ENCODE results near the gene GCC1. TPM values are rescaled to one million over a fixed set of nuclear protein-coding genes. Genes with fewer than 3 reads are reported as not detected.
A peak's percentile ranks its signal among the peaks of the same experiment; 100 is the strongest.

Gene GCC1
- total RNA-seq, 5 donors from 2014 or later (not counting 1 experiment from before 2014, with no cell fraction given) = 23.8 to 29.9 (median 27.1) TPM

DNA sequence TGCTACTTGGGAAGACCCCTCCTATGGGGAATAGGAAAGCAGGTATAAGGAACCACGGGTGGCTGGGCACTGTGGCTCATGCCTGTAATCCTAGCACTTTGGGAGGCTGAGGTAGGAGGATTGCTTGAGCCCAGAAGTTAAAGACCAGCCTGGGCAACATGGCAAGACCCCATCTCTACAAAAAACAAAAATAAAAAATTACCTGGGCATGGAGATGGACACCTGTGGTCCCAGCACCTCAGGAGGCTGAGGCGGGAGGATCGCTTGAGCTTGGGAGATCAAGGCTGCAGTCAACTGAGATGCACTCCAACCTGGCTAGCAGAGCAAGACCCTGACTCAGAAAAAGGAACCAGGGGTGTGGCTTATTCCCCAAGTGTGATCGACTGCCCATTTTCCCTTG is 7.2 kb upstream of the GCC1 start:
- H3K36me3 ChIP-seq (ENCODE audit: control insufficient read depth in 2 of 2, extremely low read depth in 1 of 2, insufficient read depth in 1 of 2, low read length in 1 of 2) = peaks cover 0 to 23% of the 10 kb centered on the region in 2 donors
- DNase-seq (no peak), ATAC-seq (replicated peaks in 1 of 4) (no peak)
- peaks cover 0 to 22% of the 10 kb centered on the region in 2 experiments for H3K4me1 ChIP-seq (ENCODE audit: control insufficient read depth in 1 of 2, extremely low read depth in 1 of 2, insufficient read depth in 2 of 2, low read length in 2 of 2)
- POLR2A ChIA-PET = no interaction called here
- H3K27me3 Mint-ChIP-seq = no peaks in the 10 kb centered on the region
- 85% methylated on average over 3 of the region's 4 CpGs for WGBS (ENCODE audit: insufficient coverage)
- no peaks in the 10 kb centered on the region for H3K9me3 Mint-ChIP-seq
- H3K4me3 ChIP-seq (ENCODE audit: control insufficient read depth in 1 of 2, extremely low read depth in 1 of 2, low read length in 1 of 2) = no peak overlapping the region
- H3K4me1 Mint-ChIP-seq = peaks cover 17 to 23% (median 23%) of the 10 kb centered on the region in 3 donors
- CTCF ChIA-PET = no interaction called here
- no peaks in the 10 kb centered on the region for H3K9me3 ChIP-seq
- no peak overlapping the region for H3K27ac ChIP-seq (ENCODE audit: low read length)
- no peak overlapping the region for H3K4me3 Mint-ChIP-seq
- H3K27ac Mint-ChIP-seq = no peak overlapping the region
- peaks cover 14% of the 10 kb centered on the region for H3K36me3 Mint-ChIP-seq
- H3K27me3 ChIP-seq (replicated peaks in 1 of 2; ENCODE audit: control insufficient read depth in 2 of 2, extremely low read depth in 1 of 2, insufficient read depth in 2 of 2, low read length in 1 of 2) = no peaks in the 10 kb centered on the region

- no peak overlapping the region for H3K4me3 ChIP-seq (ENCODE audit: control insufficient read depth in 1 of 2, extremely low read depth in 1 of 2, low read length in 1 of 2)
- WGBS (ENCODE audit: insufficient coverage) = no CpG with 5 or more reads among the region's 6 CpGs
- H3K27ac Mint-ChIP-seq = no peak overlapping the region
- no peaks in the 10 kb centered on the region for H3K27me3 ChIP-seq (replicated peaks in 1 of 2; ENCODE audit: control insufficient read depth in 2 of 2, extremely low read depth in 1 of 2, insufficient read depth in 2 of 2, low read length in 1 of 2)
- H3K36me3 ChIP-seq (ENCODE audit: control insufficient read depth in 2 of 2, extremely low read depth in 1 of 2, insufficient read depth in 1 of 2, low read length in 1 of 2) = peaks cover 0 to 23% of the 10 kb centered on the region in 2 donors
- peak overlapping the region in 1 of 3 donors; percentile 17 for H3K4me3 Mint-ChIP-seq
- no peaks in the 10 kb centered on the region for H3K27me3 Mint-ChIP-seq
- ChIA-PET POLR2A (interaction anchor here in 1 of 2 donors (0.5 kb wide), 1 partner anchor 482 kb away, joined by 3 read pairs; no protein-coding TSS in a partner anchor), CTCF (no interaction called here)
- H3K9me3 ChIP-seq = no peaks in the 10 kb centered on the region
- H3K4me1 ChIP-seq (ENCODE audit: control insufficient read depth in 1 of 2, extremely low read depth in 1 of 2, insufficient read depth in 2 of 2, low read length in 2 of 2) = peaks cover 0 to 25% of the 10 kb centered on the region in 2 experiments
- peaks cover 14% of the 10 kb centered on the region for H3K36me3 Mint-ChIP-seq
- no peak overlapping the region for H3K27ac ChIP-seq (ENCODE audit: low read length)
- DNase-seq = no peak
- H3K9me3 Mint-ChIP-seq = no peaks in the 10 kb centered on the region
- ATAC-seq (replicated peaks in 1 of 4) = no peak
- H3K4me1 Mint-ChIP-seq = peaks cover 25 to 30% (median 25%) of the 10 kb centered on the region in 3 donors
Measured at GRCh38 chr7:127591591-127591990, 6.2 kb upstream of the GCC1 start.

GRCh38 chr7:127591189-127591588 is 5.8 kb upstream of the GCC1 start:
- ATAC-seq (replicated peaks in 1 of 4) = no peak
- Mint-ChIP-seq H3K9me3 (no peaks in the 10 kb centered on the region), H3K4me1 (peaks cover 29 to 34% (median 29%) of the 10 kb centered on the region in 3 donors), H3K4me3 (no peak overlapping the region), H3K27me3 (no peaks in the 10 kb centered on the region), H3K27ac (no peak overlapping the region), H3K36me3 (peaks cover 14% of the 10 kb centered on the region)
- Histone ChIP-seq H3K27ac (ENCODE audit: low read length) (no peak overlapping the region), H3K36me3 (ENCODE audit: control insufficient read depth in 2 of 2, extremely low read depth in 1 of 2, insufficient read depth in 1 of 2, low read length in 1 of 2) (peaks cover 0 to 23% of the 10 kb centered on the region in 2 donors), H3K27me3 (replicated peaks in 1 of 2; ENCODE audit: control insufficient read depth in 2 of 2, extremely low read depth in 1 of 2, insufficient read depth in 2 of 2, low read length in 1 of 2) (no peaks in the 10 kb centered on the region), H3K9me3 (no peaks in the 10 kb centered on the region), H3K4me1 (ENCODE audit: control insufficient read depth in 1 of 2, extremely low read depth in 1 of 2, insufficient read depth in 2 of 2, low read length in 2 of 2) (peaks cover 0 to 25% of the 10 kb centered on the region in 2 experiments), H3K4me3 (ENCODE audit: control insufficient read depth in 1 of 2, extremely low read depth in 1 of 2, low read length in 1 of 2) (no peak overlapping the region)
- WGBS (ENCODE audit: insufficient coverage) = 96% methylated on average over 7 of the region's 7 CpGs
- ChIA-PET CTCF (interaction anchor here in 1 of 2 donors (0.6 kb wide), 1 partner anchor 202 kb away, joined by 3 read pairs; no protein-coding TSS in a partner anchor), POLR2A (interaction anchor here in 1 of 2 donors (0.5 kb wide), 2 partner anchors 482 to 1270 kb away, joined by 3 to 14 read pairs; no protein-coding TSS in a partner anchor)
- no peak for DNase-seq

- ChIA-PET CTCF (interaction anchor here in 1 of 2 donors (0.7 kb wide), 2 partner anchors 17 to 330 kb away, joined by 5 to 12 read pairs; no protein-coding TSS in a partner anchor), POLR2A (no interaction called here)
- peaks cover 0 to 23% of the 10 kb centered on the region in 2 donors for H3K36me3 ChIP-seq (ENCODE audit: control insufficient read depth in 2 of 2, extremely low read depth in 1 of 2, insufficient read depth in 1 of 2, low read length in 1 of 2)
- Mint-ChIP-seq H3K4me1 (peaks cover 36 to 44% (median 38%) of the 10 kb centered on the region in 3 donors), H3K27me3 (no peaks in the 10 kb centered on the region), H3K9me3 (no peaks in the 10 kb centered on the region), H3K27ac (no peak overlapping the region), H3K4me3 (peak overlapping the region; percentile 91 to 92 (median 91)), H3K36me3 (peaks cover 14% of the 10 kb centered on the region)
- 100% methylated on average over 2 of the region's 3 CpGs for WGBS (ENCODE audit: insufficient coverage)
- ATAC-seq (replicated peaks in 1 of 4) = no peak
- DNase-seq = no peak
- no peaks in the 10 kb centered on the region for H3K27me3 ChIP-seq (replicated peaks in 1 of 2; ENCODE audit: control insufficient read depth in 2 of 2, extremely low read depth in 1 of 2, insufficient read depth in 2 of 2, low read length in 1 of 2)
- H3K27ac ChIP-seq (ENCODE audit: low read length) = no peak overlapping the region
- H3K4me3 ChIP-seq (ENCODE audit: control insufficient read depth in 1 of 2, extremely low read depth in 1 of 2, low read length in 1 of 2) = no peak overlapping the region
- no peaks in the 10 kb centered on the region for H3K9me3 ChIP-seq
- peaks cover 4 to 35% of the 10 kb centered on the region in 2 experiments for H3K4me1 ChIP-seq (ENCODE audit: control insufficient read depth in 1 of 2, extremely low read depth in 1 of 2, insufficient read depth in 2 of 2, low read length in 2 of 2)
Measured at GRCh38 chr7:127589896-127590295, 4.5 kb upstream of the GCC1 start.

GRCh38 chr7:127588697-127589482 is 3.5 kb upstream of the GCC1 start:
- Histone ChIP-seq H3K4me3 (ENCODE audit: control insufficient read depth in 1 of 2, extremely low read depth in 1 of 2, low read length in 1 of 2) (peak overlapping the region; percentile 77 to 80), H3K4me1 (ENCODE audit: control insufficient read depth in 1 of 2, extremely low read depth in 1 of 2, insufficient read depth in 2 of 2, low read length in 2 of 2) (peaks cover 14 to 45% of the 10 kb centered on the region in 2 experiments), H3K36me3 (ENCODE audit: control insufficient read depth in 2 of 2, extremely low read depth in 1 of 2, insufficient read depth in 1 of 2, low read length in 1 of 2) (peaks cover 0 to 23% of the 10 kb centered on the region in 2 donors), H3K27ac (ENCODE audit: low read length) (peak overlapping the region; percentile 53), H3K27me3 (replicated peaks in 1 of 2; ENCODE audit: control insufficient read depth in 2 of 2, extremely low read depth in 1 of 2, insufficient read depth in 2 of 2, low read length in 1 of 2) (no peaks in the 10 kb centered on the region), H3K9me3 (no peaks in the 10 kb centered on the region)
- Mint-ChIP-seq H3K27me3 (no peaks in the 10 kb centered on the region), H3K9me3 (no peaks in the 10 kb centered on the region), H3K27ac (peak overlapping the region; percentile 79 to 86), H3K36me3 (peaks cover 14% of the 10 kb centered on the region), H3K4me3 (peak overlapping the region; percentile 91 to 92 (median 91)), H3K4me1 (peaks cover 44 to 54% (median 48%) of the 10 kb centered on the region in 3 donors)
- DNase-seq (peak in 16 of 35 experiments; percentile 3 to 47 (median 15)), ATAC-seq (replicated peaks in 1 of 4) (peak; percentile 23 to 33 (median 30))
- 27% methylated on average over 25 of the region's 43 CpGs for WGBS (ENCODE audit: insufficient coverage)
- ChIA-PET POLR2A (interaction anchor here (0.6 to 1.1 kb wide), 4 partner anchors 12 to 447 kb away, joined by 3 to 5 read pairs (median 4); no protein-coding TSS in a partner anchor), CTCF (interaction anchor here in 1 of 2 donors (1.0 kb wide), 1 partner anchor 10 kb away, joined by 3 read pairs; no protein-coding TSS in a partner anchor)

- H3K4me1 Mint-ChIP-seq = peaks cover 52 to 62% (median 56%) of the 10 kb centered on the region in 3 donors
- POLR2A ChIA-PET = interaction anchor here (0.6 to 1.1 kb wide), 7 partner anchors 11 to 447 kb away, joined by 3 to 5 read pairs (median 3); no protein-coding TSS in a partner anchor
- peaks cover 20% of the 10 kb centered on the region for H3K36me3 Mint-ChIP-seq
- peak within 1 kb of the TSS; percentile 77 to 80 for H3K4me3 ChIP-seq (ENCODE audit: control insufficient read depth in 1 of 2, extremely low read depth in 1 of 2, low read length in 1 of 2)
- no peaks in the 10 kb centered on the region for H3K9me3 ChIP-seq
- H3K36me3 ChIP-seq (ENCODE audit: control insufficient read depth in 2 of 2, extremely low read depth in 1 of 2, insufficient read depth in 1 of 2, low read length in 1 of 2) = peaks cover 4 to 29% of the 10 kb centered on the region in 2 donors
- H3K27ac ChIP-seq (ENCODE audit: low read length) = peak within 1 kb of the TSS; percentile 58
- H3K27ac Mint-ChIP-seq = peak within 1 kb of the TSS; percentile 79 to 86
- no peaks in the 10 kb centered on the region for H3K9me3 Mint-ChIP-seq
- H3K27me3 ChIP-seq (replicated peaks in 1 of 2; ENCODE audit: control insufficient read depth in 2 of 2, extremely low read depth in 1 of 2, insufficient read depth in 2 of 2, low read length in 1 of 2) = no peaks in the 10 kb centered on the region
- ATAC-seq (replicated peaks in 1 of 4) (peak; percentile 81 to 89 (median 84)), DNase-seq (peak; percentile 68 to 92 (median 83))
- CTCF ChIA-PET = interaction anchor here in 1 of 2 donors (1.0 to 1.1 kb wide), 2 partner anchors 9 to 74 kb away, joined by 3 read pairs; no protein-coding TSS in a partner anchor
- peaks cover 20 to 52% of the 10 kb centered on the region in 2 experiments for H3K4me1 ChIP-seq (ENCODE audit: control insufficient read depth in 1 of 2, extremely low read depth in 1 of 2, insufficient read depth in 2 of 2, low read length in 2 of 2)
- 1% methylated on average over 69 of the region's 77 CpGs for WGBS (ENCODE audit: insufficient coverage)
- H3K4me3 Mint-ChIP-seq = peak within 1 kb of the TSS; percentile 91 to 92 (median 91)
- H3K27me3 Mint-ChIP-seq = no peaks in the 10 kb centered on the region
Measured at GRCh38 chr7:127588019-127588696, 2.8 kb upstream of the GCC1 start, which contains the start of gene ARF5. ARF5 (plus strand) TSS chr7:127588411; CDS start chr7:127588499, 88 bp downstream.

Measured in T-cell (primary cell).